Calu3 (cell line): ENCODE results near the gene RSPH9. TPM values are rescaled to one million over a fixed set of nuclear protein-coding genes. Genes with fewer than 3 reads are reported as not detected.

Experiments used
- BruUV-seq: library from RNA; stranded (reverse); fragments of 400-500 nt; replicated peaks from 2 replicates; lab custom pipeline; 2021; lab: Mats Ljungman, UMichigan
- CTCF ChIA-PET: fragments of 300-600 bp; sonication (Branson Sonifier 250); formaldehyde crosslinking; loops from one replicate; lab custom pipeline; 2022; ENCODE audit warnings: antibody characterized with exemption; lab: Charles Lee
- DNase-seq: peaks from one replicate; pipeline ENCODE4 v3.0.0; 2022
- H3K27ac Mint-ChIP-seq: one replicate; pipeline ENCODE4 v1.8.0; 2022; ENCODE audit warnings: mixed read lengths; ENCODE audit not compliant: unreplicated experiment
- H3K27me3 Mint-ChIP-seq: one replicate; pipeline ENCODE4 v1.8.0; 2022; ENCODE audit warnings: mixed read lengths; ENCODE audit not compliant: unreplicated experiment
- H3K36me3 Mint-ChIP-seq: one replicate; pipeline ENCODE4 v1.8.0; 2022; ENCODE audit warnings: mild to moderate bottlenecking, moderate library complexity, mixed read lengths; ENCODE audit not compliant: insufficient read depth, unreplicated experiment
- H3K4me1 Mint-ChIP-seq: one replicate; pipeline ENCODE4 v1.8.0; 2022; ENCODE audit warnings: mild to moderate bottlenecking, low read depth, mixed read lengths; ENCODE audit not compliant: unreplicated experiment
- H3K4me3 Mint-ChIP-seq: one replicate; pipeline ENCODE4 v1.8.0; 2022; ENCODE audit warnings: mild to moderate bottlenecking, low read depth, moderate library complexity, mixed read lengths; ENCODE audit not compliant: unreplicated experiment
- H3K9me3 Mint-ChIP-seq: one replicate; pipeline ENCODE4 v1.8.0; 2022; ENCODE audit warnings: low read depth, mixed read lengths; ENCODE audit not compliant: unreplicated experiment
- intact Hi-C: fragments of 100-400 bp; cut with micrococcal nuclease; formaldehyde crosslinking; loops from one replicate; pipeline ENCODE4 v1.10.0; 2022; ENCODE audit not compliant: unreplicated experiment
- total RNA-seq: library from RNA; stranded (reverse); gene quantifications from 2 replicates; pipeline ENCODE4 v1.2.3, GENCODE V29; 2022
- TF ChIP-seq, protein P1 (sequence below): fragments of 200-600 bp; IDR thresholded peaks from one replicate; pipeline ENCODE4 v1.8.0; 2022; ENCODE audit warnings: antibody characterized with exemption; ENCODE audit not compliant: unreplicated experiment

Gene RSPH9
- total RNA-seq, 1 experiment from 2014 or later = 0.19 TPM

DNA sequence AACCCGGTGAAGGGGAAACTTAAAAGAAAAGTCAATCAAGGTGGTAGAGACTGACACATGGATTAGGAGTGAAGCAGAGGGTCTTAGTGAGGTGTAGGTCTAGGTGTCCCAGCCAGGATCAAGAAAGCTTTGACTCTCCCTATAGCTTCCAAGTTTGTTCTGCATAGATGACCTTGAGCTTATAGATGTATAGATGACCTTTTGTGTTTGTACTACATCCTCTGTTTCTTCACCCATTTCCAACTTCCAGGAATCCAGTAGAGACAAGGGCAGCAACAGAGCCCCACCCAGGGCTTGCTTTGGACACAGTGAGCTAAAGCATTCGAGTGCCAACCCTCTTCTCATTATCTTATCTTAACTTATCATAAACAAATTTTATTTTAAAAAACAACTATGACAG is 44.6 kb downstream of the RSPH9 start:
- intact Hi-C loops = no loop called here
- Mint-ChIP-seq H3K4me1 (peaks cover 34% of the 10 kb centered on the region), H3K27me3 (no peaks in the 10 kb centered on the region), H3K4me3 (no peak overlapping the region), H3K27ac (no peak overlapping the region), H3K36me3 (peaks cover 26% of the 10 kb centered on the region), H3K9me3 (no peaks in the 10 kb centered on the region)
- BruUV-seq = no TSS peak
- TF ChIP-seq, protein P1, sequence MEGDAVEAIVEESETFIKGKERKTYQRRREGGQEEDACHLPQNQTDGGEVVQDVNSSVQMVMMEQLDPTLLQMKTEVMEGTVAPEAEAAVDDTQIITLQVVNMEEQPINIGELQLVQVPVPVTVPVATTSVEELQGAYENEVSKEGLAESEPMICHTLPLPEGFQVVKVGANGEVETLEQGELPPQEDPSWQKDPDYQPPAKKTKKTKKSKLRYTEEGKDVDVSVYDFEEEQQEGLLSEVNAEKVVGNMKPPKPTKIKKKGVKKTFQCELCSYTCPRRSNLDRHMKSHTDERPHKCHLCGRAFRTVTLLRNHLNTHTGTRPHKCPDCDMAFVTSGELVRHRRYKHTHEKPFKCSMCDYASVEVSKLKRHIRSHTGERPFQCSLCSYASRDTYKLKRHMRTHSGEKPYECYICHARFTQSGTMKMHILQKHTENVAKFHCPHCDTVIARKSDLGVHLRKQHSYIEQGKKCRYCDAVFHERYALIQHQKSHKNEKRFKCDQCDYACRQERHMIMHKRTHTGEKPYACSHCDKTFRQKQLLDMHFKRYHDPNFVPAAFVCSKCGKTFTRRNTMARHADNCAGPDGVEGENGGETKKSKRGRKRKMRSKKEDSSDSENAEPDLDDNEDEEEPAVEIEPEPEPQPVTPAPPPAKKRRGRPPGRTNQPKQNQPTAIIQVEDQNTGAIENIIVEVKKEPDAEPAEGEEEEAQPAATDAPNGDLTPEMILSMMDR = no peak
- CTCF ChIA-PET = interaction anchor here (0.6 to 1.3 kb wide), 3 partner anchors 35 to 698 kb away, joined by 3 to 6 read pairs (median 6); partner anchors contain the start of gene CDC5L
- no peak for DNase-seq

DNA sequence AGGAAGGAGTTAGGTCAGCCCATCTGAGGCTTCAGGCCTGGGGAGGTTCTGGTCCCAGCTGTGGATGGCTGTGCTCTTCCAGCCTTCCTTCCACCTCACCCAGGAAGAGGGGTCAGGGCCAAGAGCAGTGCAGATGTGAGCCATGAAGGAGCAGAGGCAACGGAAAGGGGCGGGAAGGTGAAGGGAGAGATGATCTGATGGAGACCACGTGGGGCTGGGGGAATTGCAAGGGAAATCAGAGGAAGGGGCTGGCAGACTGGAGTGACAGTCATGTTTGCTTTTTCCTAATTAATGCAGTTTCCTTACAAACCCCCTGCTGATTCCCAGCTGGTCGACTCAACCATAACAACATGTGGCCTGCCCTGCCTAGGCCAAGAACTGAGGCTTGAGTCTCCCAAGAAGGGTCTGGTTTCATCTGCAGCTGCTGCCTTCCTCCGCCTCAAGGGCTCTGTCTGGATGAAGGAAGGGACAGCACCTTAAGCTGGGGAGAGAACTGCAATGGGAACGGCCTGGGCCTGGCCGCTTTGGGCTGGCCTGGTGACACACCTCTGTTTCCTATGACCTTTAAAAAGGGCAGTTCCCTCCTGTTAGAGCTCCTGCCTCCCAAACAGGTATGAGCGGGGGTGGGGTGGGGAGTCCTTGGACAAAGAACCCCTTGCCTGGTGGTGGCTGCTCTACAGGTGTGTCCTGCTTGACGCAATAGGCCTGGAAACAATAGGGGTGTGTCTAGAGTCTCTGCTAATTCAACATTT is 50.6 kb downstream of the RSPH9 start:
- intact Hi-C loops = no loop called here
- H3K9me3 Mint-ChIP-seq = no peaks in the 10 kb centered on the region

DNA sequence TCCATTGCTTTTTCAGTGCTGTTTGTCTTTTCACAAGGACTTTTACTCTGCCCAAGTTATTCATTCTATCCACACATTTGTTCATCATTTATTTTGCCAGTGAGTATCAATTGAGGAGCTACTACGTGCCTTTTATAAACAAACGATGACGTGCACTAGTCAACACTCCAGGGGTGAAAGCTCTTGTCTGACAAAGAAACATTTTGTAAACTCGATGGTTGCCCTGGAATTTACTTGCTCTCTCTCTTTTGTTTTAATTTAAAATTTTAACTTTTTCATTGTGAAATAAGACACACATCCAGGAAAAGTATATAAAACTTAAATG is 51.1 kb downstream of the RSPH9 start:
- CTCF ChIA-PET = interaction anchor here (0.8 to 2.1 kb wide), 9 partner anchors 9 to 383 kb away, joined by 3 to 12 read pairs (median 4); partner anchors contain the start of gene VEGFA
- H3K4me1 Mint-ChIP-seq = peaks cover 45% of the 10 kb centered on the region
- peaks cover 25% of the 10 kb centered on the region for H3K36me3 Mint-ChIP-seq
- H3K27ac Mint-ChIP-seq = peak overlapping the region; percentile 81
- no peaks in the 10 kb centered on the region for H3K9me3 Mint-ChIP-seq
- H3K27me3 Mint-ChIP-seq = no peaks in the 10 kb centered on the region
- no TSS peak for BruUV-seq
- intact Hi-C loops = no loop called here
- H3K4me3 Mint-ChIP-seq = peak overlapping the region; percentile 33
- no peak for DNase-seq
- TF ChIP-seq, protein P1 = no peak

More for the DNA sequence above, 50.6 kb downstream of the RSPH9 start:
- Mint-ChIP-seq H3K27me3 (no peaks in the 10 kb centered on the region), H3K4me3 (peak overlapping the region; percentile 33), H3K36me3 (peaks cover 25% of the 10 kb centered on the region), H3K4me1 (peaks cover 45% of the 10 kb centered on the region), H3K27ac (peak overlapping the region; percentile 81)
- CTCF ChIA-PET = interaction anchor here (0.8 to 2.1 kb wide), 10 partner anchors 10 to 384 kb away, joined by 3 to 12 read pairs (median 4); partner anchors contain the start of gene VEGFA
- TF ChIP-seq, protein P1 = no peak
- BruUV-seq = TSS peak; percentile 95
- peak; percentile 95 for DNase-seq

DNA sequence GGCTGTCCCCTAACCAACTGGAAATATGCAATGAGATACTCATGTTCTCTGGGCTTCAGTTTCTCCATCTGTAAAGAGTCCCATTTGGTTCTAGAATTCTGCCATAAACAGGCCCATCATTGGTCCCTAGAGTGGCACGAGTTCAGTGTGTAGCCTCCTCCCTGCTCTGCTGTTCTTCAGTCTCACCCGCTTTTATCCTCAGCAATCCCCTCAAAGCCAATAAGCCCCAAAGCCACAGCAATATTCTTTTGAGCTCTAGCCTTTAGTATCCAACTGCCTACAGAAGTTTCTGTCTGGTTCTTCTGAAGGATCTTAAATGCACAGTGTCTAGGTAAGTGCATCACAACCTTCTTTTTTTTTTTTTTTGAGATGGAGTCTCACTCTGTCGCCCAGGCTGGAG is 52.6 kb downstream of the RSPH9 start:
- Mint-ChIP-seq H3K36me3 (peaks cover 27% of the 10 kb centered on the region), H3K4me1 (peaks cover 51% of the 10 kb centered on the region), H3K27me3 (no peaks in the 10 kb centered on the region), H3K4me3 (no peak overlapping the region), H3K9me3 (no peaks in the 10 kb centered on the region), H3K27ac (peak overlapping the region; percentile 28)
- TF ChIP-seq, protein P1 = no peak
- CTCF ChIA-PET = no interaction called here
- no peak for DNase-seq
- intact Hi-C loops = no loop called here
- BruUV-seq = no TSS peak
